Adipocyte (in vitro differentiated cells): ENCODE results near the gene GPAT3.
"Not testable (repeated sequence)": the region's sequence is repeated elsewhere in the genome, so short reads cannot be mapped to it uniquely, and the experiment has no call there.

Source experiments
- DNase-seq: peaks from one replicate; pipeline ENCODE4 v3.0.0-alpha.2; 2015; ENCODE audit warnings: low read depth
- H3K27me3 ChIP-seq: replicated peaks from 2 replicates; pipeline ENCODE4 v1.7.0; 2013; ENCODE audit warnings: mild to moderate bottlenecking, low read length, moderate library complexity; ENCODE audit not compliant: control insufficient read depth, insufficient read depth
- H3K36me3 ChIP-seq: 2 replicates; pipeline ENCODE4 v1.7.0; 2013; ENCODE audit warnings: low read length, mild to moderate bottlenecking, moderate library complexity; ENCODE audit not compliant: control insufficient read depth, insufficient read depth, severe bottlenecking
- H3K4me1 ChIP-seq: 2 replicates; pipeline ENCODE4 v1.7.0; 2013; ENCODE audit warnings: mild to moderate bottlenecking, low read length, moderate library complexity; ENCODE audit not compliant: control insufficient read depth, insufficient read depth
- H3K4me3 ChIP-seq: 2 replicates; pipeline ENCODE4 v1.7.0; 2013; ENCODE audit warnings: mild to moderate bottlenecking, low read length, moderate library complexity
- H3K9ac ChIP-seq: 2 replicates; pipeline ENCODE4 v1.7.0; 2013; ENCODE audit warnings: mild to moderate bottlenecking, low read length, moderate library complexity
- H3K9me3 ChIP-seq: 2 replicates; pipeline ENCODE4 v1.7.0; 2013; ENCODE audit warnings: mild to moderate bottlenecking, low read length, moderate library complexity; ENCODE audit not compliant: control insufficient read depth

Gene GPAT3

GRCh38 chr4:83509156-83509585 lies 26.7 kb upstream of the GPAT3 start:
- not testable (repeated sequence) for H3K36me3 ChIP-seq, H3K4me3 ChIP-seq, H3K4me1 ChIP-seq, H3K9me3 ChIP-seq, H3K27me3 ChIP-seq, H3K9ac ChIP-seq
- peak; percentile 67 for DNase-seq

GRCh38 chr4:83510442-83510841 lies 25.5 kb upstream of the GPAT3 start:
- no peak overlapping the region for H3K9ac ChIP-seq
- H3K36me3 ChIP-seq = no peaks in the 10 kb centered on the region
- H3K9me3 ChIP-seq = no peaks in the 10 kb centered on the region
- no peaks in the 10 kb centered on the region for H3K4me1 ChIP-seq
- no peak overlapping the region for H3K4me3 ChIP-seq
- H3K27me3 ChIP-seq = no peaks in the 10 kb centered on the region
- no peak for DNase-seq

GRCh38 chr4:83516042-83516772 lies 19.7 kb upstream of the GPAT3 start:
- Histone ChIP-seq H3K36me3 (no peaks in the 10 kb centered on the region), H3K27me3 (no peaks in the 10 kb centered on the region), H3K9me3 (no peaks in the 10 kb centered on the region), H3K9ac (no peak overlapping the region), H3K4me3 (no peak overlapping the region), H3K4me1 (peaks cover 4% of the 10 kb centered on the region)
- DNase-seq = peak; percentile 48

GRCh38 chr4:83522239-83522638 lies 13.7 kb upstream of the GPAT3 start:
- Histone ChIP-seq H3K4me1 (no peaks in the 10 kb centered on the region), H3K9ac (no peak overlapping the region)

GRCh38 chr4:83527671-83528070 lies 8.2 kb upstream of the GPAT3 start:
- H3K36me3 ChIP-seq = no peaks in the 10 kb centered on the region
- H3K9me3 ChIP-seq = peaks cover 22% of the 10 kb centered on the region
- H3K27me3 ChIP-seq = no peaks in the 10 kb centered on the region
- no peak for DNase-seq
- no peak overlapping the region for H3K9ac ChIP-seq
- no peak overlapping the region for H3K4me3 ChIP-seq
- no peaks in the 10 kb centered on the region for H3K4me1 ChIP-seq

More at GRCh38 chr4:83522239-83522638, 13.7 kb upstream of the GPAT3 start:
- Histone ChIP-seq H3K27me3 (no peaks in the 10 kb centered on the region), H3K4me3 (no peak overlapping the region), H3K36me3 (no peaks in the 10 kb centered on the region), H3K9me3 (peaks cover 11% of the 10 kb centered on the region)
- no peak for DNase-seq

- Histone ChIP-seq H3K4me3 (peak overlapping the region; percentile 93), H3K9me3 (no peaks in the 10 kb centered on the region), H3K4me1 (peaks cover 13% of the 10 kb centered on the region), H3K9ac (peak overlapping the region; percentile 86), H3K27me3 (peaks cover 13% of the 10 kb centered on the region), H3K36me3 (no peaks in the 10 kb centered on the region)
- no peak for DNase-seq
These were observed 709 bp downstream of the GPAT3 start for GRCh38 chr4:83536362-83537272.

GRCh38 chr4:83542225-83542624 lies 6.3 kb downstream of the GPAT3 start:
- H3K27me3 ChIP-seq = no peaks in the 10 kb centered on the region
- H3K36me3 ChIP-seq = no peaks in the 10 kb centered on the region
- no peak for DNase-seq
- no peak overlapping the region for H3K4me3 ChIP-seq
- H3K4me1 ChIP-seq = peaks cover 13% of the 10 kb centered on the region
- H3K9ac ChIP-seq = no peak overlapping the region
- H3K9me3 ChIP-seq = no peaks in the 10 kb centered on the region

- Histone ChIP-seq H3K4me3 (no peak overlapping the region), H3K9me3 (no peaks in the 10 kb centered on the region), H3K27me3 (no peaks in the 10 kb centered on the region), H3K36me3 (no peaks in the 10 kb centered on the region), H3K9ac (no peak overlapping the region), H3K4me1 (peaks cover 34% of the 10 kb centered on the region)
- peak; percentile 70 for DNase-seq
These were observed 10.9 kb downstream of the GPAT3 start for GRCh38 chr4:83546786-83547185.

- peak; percentile 95 for DNase-seq
- no peaks in the 10 kb centered on the region for H3K36me3 ChIP-seq
- H3K9ac ChIP-seq = peak overlapping the region; percentile 17
- peak overlapping the region; percentile 29 for H3K4me3 ChIP-seq
- H3K4me1 ChIP-seq = peaks cover 49% of the 10 kb centered on the region
- H3K9me3 ChIP-seq = no peaks in the 10 kb centered on the region
- H3K27me3 ChIP-seq = no peaks in the 10 kb centered on the region
These were observed 12.4 kb downstream of the GPAT3 start for GRCh38 chr4:83548151-83548905.

- Histone ChIP-seq H3K4me1 (peaks cover 44% of the 10 kb centered on the region), H3K4me3 (no peak overlapping the region), H3K9me3 (no peaks in the 10 kb centered on the region), H3K9ac (no peak overlapping the region), H3K36me3 (no peaks in the 10 kb centered on the region), H3K27me3 (no peaks in the 10 kb centered on the region)
- DNase-seq = peak; percentile 57
These were observed 16.2 kb downstream of the GPAT3 start for GRCh38 chr4:83552083-83552482.

- Histone ChIP-seq H3K9ac (peak overlapping the region; percentile 21), H3K36me3 (no peaks in the 10 kb centered on the region), H3K27me3 (no peaks in the 10 kb centered on the region), H3K4me3 (no peak overlapping the region), H3K9me3 (no peaks in the 10 kb centered on the region), H3K4me1 (peaks cover 38% of the 10 kb centered on the region)
- peak; percentile 19 for DNase-seq
These were observed 17.0 kb downstream of the GPAT3 start for GRCh38 chr4:83552924-83553323.
